Loucy (cell line): Measurements from ENCODE around the gene MEIS3.

Experiments
- H2AFZ ChIP-seq: fragments of 200-600 bp; sonication (generic); 2 replicates; pipeline ENCODE4 v1.6.0; 2016; ENCODE audit warnings: antibody characterized with exemption, mild to moderate bottlenecking, low read length, moderate library complexity
- H3F3A ChIP-seq: fragments of 200-600 bp; 2 replicates; pipeline ENCODE4 v1.6.0; 2016; ENCODE audit warnings: antibody characterized with exemption, low read depth, mild to moderate bottlenecking
- H3K27me3 ChIP-seq: fragments of 200-600 bp; sonication (generic); 2 replicates; pipeline ENCODE4 v1.6.1; 2014; ENCODE audit warnings: low read length, mild to moderate bottlenecking; ENCODE audit not compliant: insufficient read depth, poor library complexity, severe bottlenecking
- H3K36me3 ChIP-seq: fragments of 200-600 bp; sonication (generic); 2 replicates; pipeline ENCODE4 v1.6.1; 2016; ENCODE audit warnings: low read length; ENCODE audit not compliant: insufficient read depth
- H3K4me1 ChIP-seq: fragments of 200-600 bp; sonication (generic); 2 replicates; pipeline ENCODE4 v1.5.1; 2014; ENCODE audit warnings: low read length, mild to moderate bottlenecking; ENCODE audit not compliant: insufficient read depth, poor library complexity, severe bottlenecking
- H3K4me2 ChIP-seq: fragments of 200-600 bp; sonication (generic); 2 replicates; pipeline ENCODE4 v1.6.0; 2014; ENCODE audit warnings: antibody characterized with exemption, low read length, low read depth, mild to moderate bottlenecking; ENCODE audit not compliant: poor library complexity, severe bottlenecking
- H3K4me3 ChIP-seq: fragments of 200-600 bp; sonication (generic); 2 replicates; pipeline ENCODE4 v1.5.1; 2014; ENCODE audit warnings: low read length, mild to moderate bottlenecking, mixed read lengths; ENCODE audit not compliant: poor library complexity, severe bottlenecking
- H3K79me2 ChIP-seq: fragments of 200-600 bp; sonication (generic); 2 replicates; pipeline ENCODE4 v1.6.1; 2014; ENCODE audit warnings: low read length; ENCODE audit not compliant: insufficient read depth
- H3K9ac ChIP-seq: fragments of 200-600 bp; sonication (generic); 2 replicates; pipeline ENCODE4 v1.6.0; 2014; ENCODE audit warnings: mild to moderate bottlenecking, low read depth, low read length, moderate library complexity; ENCODE audit not compliant: poor library complexity, severe bottlenecking
- H3K9me2 ChIP-seq: fragments of 200-600 bp; sonication (generic); replicated peaks from 2 replicates; pipeline ENCODE4 v1.6.1; 2016; ENCODE audit warnings: low read depth, low read length, mixed read lengths
- H3K9me3 ChIP-seq: fragments of 200-600 bp; sonication (generic); 2 replicates; pipeline ENCODE4 v1.6.1; 2014; ENCODE audit warnings: mild to moderate bottlenecking, antibody characterized with exemption, low read length, low read depth; ENCODE audit not compliant: insufficient read depth
- H4K20me1 ChIP-seq: fragments of 200-600 bp; sonication (generic); 2 replicates; pipeline ENCODE4 v1.6.0; 2014; ENCODE audit warnings: antibody characterized with exemption, low read length, mild to moderate bottlenecking; ENCODE audit not compliant: insufficient read depth, poor library complexity, severe bottlenecking
- EZH2phosphoT487 ChIP-seq: fragments of 200-600 bp; IDR thresholded peaks from 2 replicates; pipeline ENCODE4 v1.6.1; 2018; ENCODE audit warnings: antibody characterized with exemption, mild to moderate bottlenecking, moderate library complexity, borderline replicate concordance
- TF ChIP-seq, protein P1 (sequence below): fragments of 200-600 bp; sonication (generic); conservative IDR thresholded peaks from 2 replicates; pipeline ENCODE4 v1.5.1; 2014; ENCODE audit warnings: mild to moderate bottlenecking, antibody characterized with exemption, low read length

Gene MEIS3

GRCh38 chr19:47428177-47428894, 9.0 kb upstream of the MEIS3 start:
- peak overlapping the region; percentile 60 for H3K4me3 ChIP-seq
- H3K9ac ChIP-seq: peak overlapping the region; percentile 76
- no peaks in the 10 kb centered on the region for H3K9me3 ChIP-seq
- no peaks in the 10 kb centered on the region for H3K27me3 ChIP-seq
- H3K9me2 ChIP-seq: no peaks in the 10 kb centered on the region
- H4K20me1 ChIP-seq: no peaks in the 10 kb centered on the region
- peaks cover 5% of the 10 kb centered on the region; the same call in 1 of the 2 replicates for H3F3A ChIP-seq
- no peaks in the 10 kb centered on the region for H3K36me3 ChIP-seq
- peak overlapping the region; percentile 91 for H3K4me2 ChIP-seq
- no peaks in the 10 kb centered on the region for H3K79me2 ChIP-seq
- peaks cover 28% of the 10 kb centered on the region for H3K4me1 ChIP-seq
- H2AFZ ChIP-seq: peak overlapping the region; percentile 64
- no peak for TF ChIP-seq EZH2phosphoT487
- TF ChIP-seq, protein P1, sequence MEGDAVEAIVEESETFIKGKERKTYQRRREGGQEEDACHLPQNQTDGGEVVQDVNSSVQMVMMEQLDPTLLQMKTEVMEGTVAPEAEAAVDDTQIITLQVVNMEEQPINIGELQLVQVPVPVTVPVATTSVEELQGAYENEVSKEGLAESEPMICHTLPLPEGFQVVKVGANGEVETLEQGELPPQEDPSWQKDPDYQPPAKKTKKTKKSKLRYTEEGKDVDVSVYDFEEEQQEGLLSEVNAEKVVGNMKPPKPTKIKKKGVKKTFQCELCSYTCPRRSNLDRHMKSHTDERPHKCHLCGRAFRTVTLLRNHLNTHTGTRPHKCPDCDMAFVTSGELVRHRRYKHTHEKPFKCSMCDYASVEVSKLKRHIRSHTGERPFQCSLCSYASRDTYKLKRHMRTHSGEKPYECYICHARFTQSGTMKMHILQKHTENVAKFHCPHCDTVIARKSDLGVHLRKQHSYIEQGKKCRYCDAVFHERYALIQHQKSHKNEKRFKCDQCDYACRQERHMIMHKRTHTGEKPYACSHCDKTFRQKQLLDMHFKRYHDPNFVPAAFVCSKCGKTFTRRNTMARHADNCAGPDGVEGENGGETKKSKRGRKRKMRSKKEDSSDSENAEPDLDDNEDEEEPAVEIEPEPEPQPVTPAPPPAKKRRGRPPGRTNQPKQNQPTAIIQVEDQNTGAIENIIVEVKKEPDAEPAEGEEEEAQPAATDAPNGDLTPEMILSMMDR: no peak

DNA sequence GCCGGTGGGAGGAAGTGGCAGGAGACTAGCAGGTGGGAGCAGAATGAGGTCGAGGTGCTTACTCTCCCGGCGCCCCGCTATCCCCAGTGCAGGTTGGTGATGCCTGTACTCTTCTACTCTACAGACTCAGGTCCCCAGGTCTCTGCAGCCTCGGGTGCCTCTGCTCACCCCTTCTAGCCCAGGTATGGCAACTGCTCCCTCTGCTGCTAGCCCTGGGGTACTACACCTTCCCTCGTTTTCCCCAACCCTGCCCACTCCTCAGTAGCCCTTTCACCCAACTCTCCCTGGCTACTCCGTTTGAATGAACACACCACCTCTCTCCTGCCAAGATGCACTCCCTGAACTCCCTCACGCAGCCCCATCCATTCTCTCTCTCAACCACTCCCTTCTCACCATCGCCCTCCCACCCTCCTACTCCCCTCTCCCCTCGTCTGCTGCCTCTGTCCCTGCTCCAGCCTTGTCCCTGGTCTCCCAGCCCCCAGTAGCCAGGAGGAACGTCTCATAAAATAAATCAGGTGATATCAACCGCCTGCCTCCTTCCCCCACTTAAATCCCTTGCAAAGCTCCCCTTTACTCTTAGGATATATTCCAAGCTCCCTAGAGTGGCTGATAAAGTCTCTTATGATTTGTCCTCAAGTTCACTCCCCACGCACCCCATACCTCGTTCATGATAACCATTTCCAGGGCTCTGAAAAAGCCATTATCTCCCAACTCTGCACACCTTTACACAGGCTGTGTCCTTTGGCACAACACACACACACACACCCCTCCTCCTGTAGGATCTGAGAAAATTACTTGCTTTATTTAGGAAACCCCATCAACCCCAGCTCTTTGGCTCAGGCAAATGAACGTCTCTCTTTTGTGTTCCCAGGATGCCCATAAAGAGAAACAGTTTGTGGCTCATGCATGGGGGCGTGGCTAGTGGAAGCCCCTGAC, 8.2 kb upstream of the MEIS3 start:
- Histone ChIP-seq H3K9me3 (no peaks in the 10 kb centered on the region), H3K36me3 (no peaks in the 10 kb centered on the region), H3K27me3 (peaks cover 8% of the 10 kb centered on the region), H3F3A (peaks cover 5% of the 10 kb centered on the region; the same call in 1 of the 2 replicates), H2AFZ (peak overlapping the region; percentile 64), H3K9ac (peak overlapping the region; percentile 76), H3K79me2 (no peaks in the 10 kb centered on the region), H3K9me2 (no peaks in the 10 kb centered on the region), H4K20me1 (no peaks in the 10 kb centered on the region), H3K4me3 (peak overlapping the region; percentile 60), H3K4me1 (peaks cover 23% of the 10 kb centered on the region), H3K4me2 (peak overlapping the region; percentile 91)
- TF ChIP-seq, protein P1: peak; percentile 89
- TF ChIP-seq EZH2phosphoT487: no peak

DNA sequence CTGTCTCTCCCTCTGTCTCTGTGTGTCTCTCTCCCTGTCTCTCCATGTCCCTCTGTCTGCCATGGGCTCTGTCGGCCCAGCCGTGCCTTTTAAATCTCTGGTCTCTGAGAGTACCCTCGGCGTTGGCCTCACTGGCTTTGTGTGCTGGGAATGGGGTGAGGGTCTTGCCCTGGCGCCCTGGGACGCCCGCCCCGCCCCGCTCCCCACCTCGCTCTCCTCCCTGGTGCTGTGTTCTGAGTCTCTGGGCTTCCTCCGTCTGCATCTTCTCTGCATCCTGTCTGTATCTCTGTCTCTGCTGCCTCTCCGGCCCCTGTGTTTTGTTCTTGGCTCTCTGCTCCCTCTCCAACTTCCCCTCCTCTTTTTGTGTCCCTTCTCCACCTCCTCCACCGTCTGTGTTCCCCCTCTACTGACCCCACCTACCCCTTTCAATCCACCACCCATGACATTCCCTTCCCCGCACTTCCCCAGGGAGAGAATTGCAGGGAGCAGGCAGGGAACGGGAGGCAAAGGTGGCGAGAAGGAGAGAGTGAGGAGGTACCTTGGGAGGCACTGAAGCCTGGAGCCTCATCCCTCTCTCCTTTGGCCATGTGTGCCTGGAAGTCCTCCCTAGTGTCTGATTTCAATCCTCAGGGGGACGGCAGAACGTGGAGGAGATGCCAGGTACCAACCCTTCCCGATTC, 4.0 kb upstream of the MEIS3 start:
- Histone ChIP-seq H3K36me3 (no peaks in the 10 kb centered on the region), H4K20me1 (no peaks in the 10 kb centered on the region), H2AFZ (no peak overlapping the region), H3F3A (peaks cover 5% of the 10 kb centered on the region; the same call in 1 of the 2 replicates), H3K4me3 (no peak overlapping the region), H3K9me2 (no peaks in the 10 kb centered on the region), H3K4me2 (no peak overlapping the region), H3K27me3 (peaks cover 10% of the 10 kb centered on the region), H3K4me1 (peaks cover 12% of the 10 kb centered on the region), H3K9me3 (no peaks in the 10 kb centered on the region), H3K79me2 (no peaks in the 10 kb centered on the region), H3K9ac (no peak overlapping the region)
- TF ChIP-seq, protein P1: no peak
- no peak for TF ChIP-seq EZH2phosphoT487
